Vagina (tissue), 2 donors: ENCODE data around the gene COL12A1.

Experiments used
- POLR2A ChIP-seq, 2 donors: fragments of 450-650 bp; IDR thresholded peaks; one replicate each; pipeline ENCODE4 v1.6.1; 2017; ENCODE audit warnings: antibody characterized with exemption in 2 of 2, mild to moderate bottlenecking in 2 of 2, moderate library complexity in 2 of 2
- POLR2AphosphoS5 ChIP-seq, 2 donors: sonication (generic); formaldehyde crosslinking; IDR thresholded peaks; one replicate each; pipeline ENCODE4 v1.9.0; 2017; ENCODE audit warnings: antibody characterized with exemption in 2 of 2, mild to moderate bottlenecking in 2 of 2, low read depth in 1 of 2; ENCODE audit not compliant: insufficient read depth in 1 of 2
- TF ChIP-seq, protein P1 (sequence below), 3 experiments: fragments of 450-650 bp in 2 of 3; fragments of 200-600 bp in 1 of 3; sonication (generic) in 1 of 3; IDR thresholded peaks; one replicate each; pipeline ENCODE4 v1.5.1; 2017 to 2019; ENCODE audit warnings: antibody characterized with exemption in 3 of 3, mild to moderate bottlenecking in 2 of 3, moderate library complexity in 2 of 3

DNA sequence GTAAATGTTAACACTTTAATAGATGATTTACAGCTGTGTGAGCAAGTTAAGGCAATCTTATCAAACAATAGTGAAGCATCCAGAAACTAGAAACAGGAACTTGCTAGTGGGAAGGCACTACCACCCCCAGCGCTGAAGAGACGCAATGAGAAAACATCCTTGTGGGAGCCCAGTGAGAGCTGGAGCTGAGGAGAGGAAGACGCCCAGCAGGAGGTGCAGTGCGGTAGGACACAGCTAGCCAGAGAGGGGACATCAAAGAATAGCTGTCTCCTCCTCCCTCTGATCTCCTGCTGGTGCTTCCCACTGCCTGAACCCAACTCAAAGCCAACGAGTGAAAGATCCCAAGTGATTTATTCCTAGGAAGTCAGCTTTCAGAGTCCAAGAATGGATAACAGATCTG, 140.3 kb downstream of the COL12A1 start:
- TF ChIP-seq, protein P1, sequence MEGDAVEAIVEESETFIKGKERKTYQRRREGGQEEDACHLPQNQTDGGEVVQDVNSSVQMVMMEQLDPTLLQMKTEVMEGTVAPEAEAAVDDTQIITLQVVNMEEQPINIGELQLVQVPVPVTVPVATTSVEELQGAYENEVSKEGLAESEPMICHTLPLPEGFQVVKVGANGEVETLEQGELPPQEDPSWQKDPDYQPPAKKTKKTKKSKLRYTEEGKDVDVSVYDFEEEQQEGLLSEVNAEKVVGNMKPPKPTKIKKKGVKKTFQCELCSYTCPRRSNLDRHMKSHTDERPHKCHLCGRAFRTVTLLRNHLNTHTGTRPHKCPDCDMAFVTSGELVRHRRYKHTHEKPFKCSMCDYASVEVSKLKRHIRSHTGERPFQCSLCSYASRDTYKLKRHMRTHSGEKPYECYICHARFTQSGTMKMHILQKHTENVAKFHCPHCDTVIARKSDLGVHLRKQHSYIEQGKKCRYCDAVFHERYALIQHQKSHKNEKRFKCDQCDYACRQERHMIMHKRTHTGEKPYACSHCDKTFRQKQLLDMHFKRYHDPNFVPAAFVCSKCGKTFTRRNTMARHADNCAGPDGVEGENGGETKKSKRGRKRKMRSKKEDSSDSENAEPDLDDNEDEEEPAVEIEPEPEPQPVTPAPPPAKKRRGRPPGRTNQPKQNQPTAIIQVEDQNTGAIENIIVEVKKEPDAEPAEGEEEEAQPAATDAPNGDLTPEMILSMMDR (IDR thresholded peaks at IDR 0.05): no peak
- TF ChIP-seq POLR2AphosphoS5 (IDR thresholded peaks at IDR 0.05; ENCODE audit: insufficient read depth in 1 of 2, low read depth in 1 of 2) (no peak), POLR2A (IDR thresholded peaks at IDR 0.05) (no peak)
